Natural killer cell (primary cell): ENCODE measurements around the gene SEPTIN12. TPM values are rescaled to one million over a fixed set of nuclear protein-coding genes. Genes with fewer than 3 reads are reported as not detected.

Experiments
- ATAC-seq, 3 donors: fragments of 150-1000 bp in 2 of 3; fragments of 200-7000 bp in 1 of 3; cut with Tn5 transposase; 1 replicate in 1 of 3; 2 replicates in 2 of 3; pipeline ENCODE4 v1.10.0; 2021; ENCODE audit warnings: mild to moderate bottlenecking in 2 of 3, moderate library complexity in 2 of 3
- DNase-seq, 2 donors: peaks; one replicate each; pipeline versions ENCODE4 v3.0.0 to v3.0.0-alpha.2; 2013 to 2021; ENCODE audit warnings: mixed read lengths in 1 of 2
- H3K27ac ChIP-seq: one replicate; pipeline ENCODE4 v1.5.1; 2013; ENCODE audit warnings: mild to moderate bottlenecking, low read length
- H3K27me3 ChIP-seq: one replicate; pipeline ENCODE4 v1.6.1; 2013; ENCODE audit warnings: low read length; ENCODE audit not compliant: control insufficient read depth, insufficient read depth
- H3K36me3 ChIP-seq: one replicate; pipeline ENCODE4 v1.6.1; 2013; ENCODE audit warnings: low read length; ENCODE audit not compliant: control insufficient read depth, insufficient read depth
- H3K4me1 ChIP-seq: one replicate; pipeline ENCODE4 v1.6.1; 2013; ENCODE audit warnings: low read length; ENCODE audit not compliant: control insufficient read depth, insufficient read depth
- H3K4me3 ChIP-seq: one replicate; pipeline ENCODE4 v1.5.1; 2013; ENCODE audit warnings: low read length
- H3K9me3 ChIP-seq: one replicate; pipeline ENCODE4 v1.6.1; 2013; ENCODE audit warnings: low read length; ENCODE audit not compliant: control insufficient read depth, insufficient read depth
- H3K27ac Mint-ChIP-seq, 2 donors: one replicate each; pipeline ENCODE4 v1.8.0; 2022; ENCODE audit warnings: mild to moderate bottlenecking in 2 of 2, mixed read lengths in 2 of 2, moderate library complexity in 1 of 2
- H3K27me3 Mint-ChIP-seq, 2 donors: one replicate each; pipeline ENCODE4 v1.8.0; 2022; ENCODE audit warnings: low read depth in 2 of 2, mixed read lengths in 2 of 2
- H3K36me3 Mint-ChIP-seq: one replicate; pipeline ENCODE4 v1.8.0; 2022; ENCODE audit warnings: mixed read lengths
- H3K4me1 Mint-ChIP-seq, 2 donors: one replicate each; pipeline ENCODE4 v1.8.0; 2022; ENCODE audit warnings: mixed read lengths in 2 of 2
- H3K4me3 Mint-ChIP-seq: one replicate; pipeline ENCODE4 v1.8.0; 2022; ENCODE audit warnings: mild to moderate bottlenecking, moderate library complexity, mixed read lengths
- H3K9me3 Mint-ChIP-seq, 2 donors: one replicate each; pipeline ENCODE4 v1.8.0; 2022; ENCODE audit warnings: mixed read lengths in 2 of 2
- WGBS: methylation state at CpG from one replicate; pipeline ENCODE4 v1.1.7; 2013; ENCODE audit warnings: missing lambda C conversion rate; ENCODE audit not compliant: insufficient coverage; 5-methylcytosine and 5-hydroxymethylcytosine counted together
- intact Hi-C: fragments of 100-400 bp; cut with micrococcal nuclease; formaldehyde crosslinking; loops from one replicate; pipeline ENCODE4 v1.14.2; 2022
- total RNA-seq, 4 donors: library from RNA; stranded (reverse); fragments of 120-200 nt in 1 of 4; gene quantifications; one replicate each; pipeline versions ENCODE4 v1.2.3 to v1.2.4, GENCODE V29; 2013 to 2022
- TF ChIP-seq, protein P1 (sequence below): fragments of 200-600 bp; IDR thresholded peaks from one replicate; pipeline ENCODE4 v1.8.0; 2022; ENCODE audit warnings: antibody characterized with exemption

Gene SEPTIN12
- total RNA-seq, 3 donors from 2014 or later (not counting 1 experiment from before 2014, with no cell fraction given): 0.59 TPM; not detected in 2

GRCh38 chr16:4790871-4791270 is 2.7 kb upstream of the SEPTIN12 start:
- TF ChIP-seq, protein P1, sequence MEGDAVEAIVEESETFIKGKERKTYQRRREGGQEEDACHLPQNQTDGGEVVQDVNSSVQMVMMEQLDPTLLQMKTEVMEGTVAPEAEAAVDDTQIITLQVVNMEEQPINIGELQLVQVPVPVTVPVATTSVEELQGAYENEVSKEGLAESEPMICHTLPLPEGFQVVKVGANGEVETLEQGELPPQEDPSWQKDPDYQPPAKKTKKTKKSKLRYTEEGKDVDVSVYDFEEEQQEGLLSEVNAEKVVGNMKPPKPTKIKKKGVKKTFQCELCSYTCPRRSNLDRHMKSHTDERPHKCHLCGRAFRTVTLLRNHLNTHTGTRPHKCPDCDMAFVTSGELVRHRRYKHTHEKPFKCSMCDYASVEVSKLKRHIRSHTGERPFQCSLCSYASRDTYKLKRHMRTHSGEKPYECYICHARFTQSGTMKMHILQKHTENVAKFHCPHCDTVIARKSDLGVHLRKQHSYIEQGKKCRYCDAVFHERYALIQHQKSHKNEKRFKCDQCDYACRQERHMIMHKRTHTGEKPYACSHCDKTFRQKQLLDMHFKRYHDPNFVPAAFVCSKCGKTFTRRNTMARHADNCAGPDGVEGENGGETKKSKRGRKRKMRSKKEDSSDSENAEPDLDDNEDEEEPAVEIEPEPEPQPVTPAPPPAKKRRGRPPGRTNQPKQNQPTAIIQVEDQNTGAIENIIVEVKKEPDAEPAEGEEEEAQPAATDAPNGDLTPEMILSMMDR: no peak
- H3K36me3 Mint-ChIP-seq: no peaks in the 10 kb centered on the region
- Histone ChIP-seq H3K4me3 (no peak overlapping the region), H3K36me3 (no peaks in the 10 kb centered on the region), H3K4me1 (no peaks in the 10 kb centered on the region), H3K27ac (no peak overlapping the region), H3K9me3 (no peaks in the 10 kb centered on the region), H3K27me3 (no peaks in the 10 kb centered on the region)
- 60% methylated on average over 8 of the region's 10 CpGs for WGBS
- intact Hi-C loops: no loop called here
- H3K4me3 Mint-ChIP-seq: no peak overlapping the region
- ATAC-seq (no peak), DNase-seq (no peak)
- H3K4me1 Mint-ChIP-seq: no peaks in the 10 kb centered on the region
- peaks cover 0 to 5% of the 10 kb centered on the region in 2 donors for H3K27me3 Mint-ChIP-seq
- no peak overlapping the region for H3K27ac Mint-ChIP-seq
- no peaks in the 10 kb centered on the region for H3K9me3 Mint-ChIP-seq

DNA sequence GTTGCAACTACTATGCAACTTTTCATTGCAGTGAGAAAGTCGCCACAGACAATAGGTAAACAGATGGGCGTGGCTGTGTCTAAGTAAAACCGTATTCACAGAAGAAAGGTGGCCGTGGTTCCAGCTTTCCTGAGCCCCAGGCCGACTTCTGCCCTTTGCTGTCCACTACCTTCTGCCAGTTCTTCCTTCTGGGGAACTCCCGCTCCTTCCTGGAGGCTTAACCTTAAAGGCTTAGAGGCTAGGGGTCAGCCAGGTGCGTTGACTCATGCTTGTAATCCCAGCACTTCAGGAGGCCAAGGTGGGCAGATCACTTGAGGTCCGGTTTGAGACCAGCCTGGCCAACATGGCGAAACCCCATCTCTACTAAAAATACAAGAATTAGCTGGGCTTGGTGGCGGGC is 2.1 kb upstream of the SEPTIN12 start:
- Mint-ChIP-seq H3K9me3 (no peaks in the 10 kb centered on the region), H3K4me1 (no peaks in the 10 kb centered on the region), H3K27me3 (peaks cover 0 to 5% of the 10 kb centered on the region in 2 donors), H3K4me3 (no peak overlapping the region), H3K27ac (no peak overlapping the region), H3K36me3 (no peaks in the 10 kb centered on the region)
- intact Hi-C loops: no loop called here
- Histone ChIP-seq H3K27ac (no peak overlapping the region), H3K36me3 (no peaks in the 10 kb centered on the region), H3K4me3 (no peak overlapping the region), H3K9me3 (no peaks in the 10 kb centered on the region), H3K4me1 (no peaks in the 10 kb centered on the region), H3K27me3 (no peaks in the 10 kb centered on the region)
- DNase-seq: no peak
- no peak for ATAC-seq
- TF ChIP-seq, protein P1: no peak
- 86% methylated on average over 10 of the region's 10 CpGs for WGBS

- Histone ChIP-seq H3K9me3 (no peaks in the 10 kb centered on the region), H3K4me3 (no peak overlapping the region), H3K36me3 (no peaks in the 10 kb centered on the region), H3K27me3 (no peaks in the 10 kb centered on the region), H3K4me1 (no peaks in the 10 kb centered on the region), H3K27ac (no peak overlapping the region)
- Mint-ChIP-seq H3K4me1 (no peaks in the 10 kb centered on the region), H3K27ac (no peak overlapping the region), H3K27me3 (peaks cover 0 to 5% of the 10 kb centered on the region in 2 donors), H3K4me3 (no peak overlapping the region), H3K9me3 (no peaks in the 10 kb centered on the region), H3K36me3 (no peaks in the 10 kb centered on the region)
- intact Hi-C loops: no loop called here
- 95% methylated on average over 7 of the region's 7 CpGs for WGBS
- no peak for DNase-seq
- TF ChIP-seq, protein P1: no peak
- ATAC-seq: no peak
These were observed 765 bp upstream of the SEPTIN12 start for GRCh38 chr16:4788910-4789309.

DNA sequence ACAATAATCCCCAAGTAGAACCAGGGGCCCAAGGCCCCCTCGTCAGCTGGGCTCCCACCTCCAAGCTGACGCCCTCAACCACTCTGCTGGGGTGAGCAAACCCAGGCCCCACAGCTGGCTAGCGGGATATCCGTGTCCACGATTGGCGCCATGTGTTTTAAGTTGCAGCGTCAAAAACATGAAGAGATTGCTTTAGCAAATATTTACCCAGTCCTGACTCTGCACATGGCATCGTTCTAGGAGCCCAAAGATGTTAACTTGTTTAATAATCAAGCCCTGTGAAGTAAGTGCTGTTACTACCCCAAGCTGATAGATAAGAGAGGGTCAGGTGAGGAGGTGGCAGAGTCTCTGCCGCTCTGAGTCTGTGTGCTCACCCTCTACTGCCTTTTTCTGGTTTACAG is 344 bp upstream of the SEPTIN12 start:
- no peak overlapping the region for H3K4me3 Mint-ChIP-seq
- H3K9me3 Mint-ChIP-seq: no peaks in the 10 kb centered on the region
- no peak overlapping the region for H3K27ac Mint-ChIP-seq
- peaks cover 0 to 5% of the 10 kb centered on the region in 2 donors for H3K27me3 Mint-ChIP-seq
- H3K4me1 Mint-ChIP-seq: no peaks in the 10 kb centered on the region
- H3K36me3 Mint-ChIP-seq: no peaks in the 10 kb centered on the region
- 79% methylated on average over 9 of the region's 9 CpGs for WGBS
- H3K4me1 ChIP-seq: no peaks in the 10 kb centered on the region
- ATAC-seq: no peak
- intact Hi-C loops: no loop called here
- H3K9me3 ChIP-seq: no peaks in the 10 kb centered on the region
- H3K36me3 ChIP-seq: no peaks in the 10 kb centered on the region
- no peak overlapping the region for H3K27ac ChIP-seq
- no peak overlapping the region for H3K4me3 ChIP-seq
- no peaks in the 10 kb centered on the region for H3K27me3 ChIP-seq
- DNase-seq: no peak
- TF ChIP-seq, protein P1: no peak
